ENCODE results near the gene DBP.
"Not testable (repeated sequence)": the region's sequence is repeated elsewhere in the genome, so short reads cannot be mapped to it uniquely, and the experiment has no call there.

The DBP gene

DNA sequence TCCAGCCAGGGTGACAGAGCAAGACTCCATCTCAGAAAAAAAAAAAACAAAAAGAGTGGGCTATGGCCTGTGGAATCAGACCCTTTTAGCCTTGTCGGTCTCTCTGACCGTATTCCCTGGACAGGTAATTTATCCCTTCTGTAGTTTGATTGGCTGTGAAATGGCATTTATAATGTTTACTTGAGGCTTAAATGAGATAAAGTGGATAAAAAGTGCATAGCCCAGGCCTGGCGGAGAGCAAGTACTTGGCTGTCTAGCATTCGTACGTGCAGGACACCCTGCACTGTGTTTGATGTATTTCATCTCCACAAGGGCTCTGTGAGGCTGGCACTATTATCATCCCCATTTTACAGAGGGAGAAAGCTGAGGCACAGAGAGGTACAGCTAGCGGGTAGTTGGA, 28.6 kb upstream of the DBP start:
- DNase-seq (ENCODE audit: low spot score), result no peak

GRCh38 chr19:48664476-48664875, 27.3 kb upstream of the DBP start:
- DNase-seq (ENCODE audit: low spot score), result no peak

DNA sequence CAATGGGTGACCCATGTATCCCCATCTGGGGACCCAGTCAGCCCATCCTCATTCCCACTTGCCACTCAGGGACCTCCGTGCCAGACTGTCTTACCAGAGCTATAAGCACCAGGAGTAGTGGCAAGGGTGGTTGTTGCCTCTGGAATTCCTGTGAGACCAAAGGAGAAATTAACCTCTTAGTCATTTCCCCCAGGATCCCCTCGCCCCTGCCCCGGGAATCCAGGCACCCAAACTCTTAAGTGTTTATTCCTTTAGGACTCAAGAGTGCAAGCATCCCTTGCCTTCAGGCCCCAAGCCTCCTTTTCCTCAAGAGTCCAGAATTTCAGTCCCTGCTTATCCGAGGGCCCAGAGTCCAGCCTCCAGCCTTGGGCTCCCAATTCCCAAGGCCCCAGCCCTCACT, 26.5 kb upstream of the DBP start:
- no peak for DNase-seq (ENCODE audit: low spot score)

GRCh38 chr19:48661711-48662090, 24.5 kb upstream of the DBP start:
- no peak for DNase-seq (ENCODE audit: low spot score)

GRCh38 chr19:48660852-48661710, 23.9 kb upstream of the DBP start:
- peak; percentile 84 for DNase-seq (ENCODE audit: low spot score)

DNA sequence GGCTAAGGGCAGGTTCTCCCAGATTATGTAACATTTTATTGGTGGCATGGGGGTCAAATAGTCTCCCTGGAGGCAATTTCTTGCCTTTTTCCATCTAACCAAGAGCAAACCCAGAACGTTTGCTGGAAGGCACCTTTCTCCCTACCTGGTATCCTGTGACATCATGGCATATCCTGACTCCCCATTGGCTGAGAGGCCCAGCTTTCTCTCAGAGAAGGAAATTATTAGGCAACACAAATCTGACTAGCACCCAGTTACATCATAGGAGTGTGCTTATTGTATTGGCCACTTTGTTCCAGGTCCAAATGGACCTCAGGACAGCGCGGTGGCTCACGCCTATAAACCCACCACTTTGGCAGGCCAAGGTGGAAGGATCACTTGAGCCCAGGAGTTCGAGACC, 22.6 kb upstream of the DBP start:
- no peak for DNase-seq (ENCODE audit: low spot score)

DNA sequence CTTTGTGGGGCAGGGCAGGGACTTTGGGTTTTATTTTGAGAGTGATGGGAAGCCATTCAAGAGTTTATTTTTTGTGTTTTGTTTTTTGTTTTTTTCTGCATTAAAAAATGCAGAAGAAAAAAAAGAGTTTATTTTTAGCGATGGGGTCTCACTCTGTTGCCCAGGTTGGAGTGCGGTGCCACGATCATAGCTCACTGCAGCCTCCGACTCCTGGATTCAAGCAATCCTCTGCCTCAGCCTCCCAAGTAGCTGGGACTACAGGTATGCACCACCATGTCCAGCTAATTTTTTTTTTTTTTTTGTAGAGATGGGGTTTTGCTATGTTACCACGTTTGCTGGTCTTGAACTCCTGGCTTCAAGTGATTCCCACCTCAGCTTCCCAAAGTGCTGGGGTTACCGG, 21.3 kb upstream of the DBP start:
- DNase-seq (ENCODE audit: low spot score), result no peak

GRCh38 chr19:48657828-48658227, 20.6 kb upstream of the DBP start:
- DNase-seq (ENCODE audit: low spot score), result not testable (repeated sequence)

DNA sequence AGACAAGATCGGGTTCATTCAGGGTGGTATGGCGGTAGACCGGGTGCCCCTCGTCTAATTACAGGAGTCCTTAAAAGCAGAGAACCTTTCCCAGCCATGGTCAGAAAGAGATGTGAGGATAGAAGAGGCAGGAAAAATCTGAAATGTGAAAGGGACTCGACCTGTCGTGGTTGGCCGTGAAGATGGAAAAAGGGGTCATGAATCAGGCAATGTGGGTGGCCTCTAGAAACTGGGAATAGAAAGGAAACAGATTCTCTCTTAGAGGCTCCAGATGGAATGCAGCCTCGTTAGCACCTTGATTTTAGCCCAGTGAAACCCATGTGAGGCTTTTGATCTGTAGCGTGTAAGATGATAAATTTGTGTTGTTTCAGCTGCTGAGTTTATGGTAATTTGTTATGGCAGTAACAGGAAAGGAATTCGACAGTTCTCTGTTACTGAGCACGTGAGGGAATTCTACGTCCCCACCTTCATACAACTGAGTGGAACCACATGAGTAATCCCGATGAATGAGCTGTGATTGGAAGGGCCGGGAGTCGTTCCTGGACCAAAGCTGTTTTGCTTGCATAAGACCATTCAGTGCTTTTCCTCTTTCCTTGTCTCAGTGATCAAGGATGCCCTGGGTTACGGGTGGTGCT, 19.8 kb upstream of the DBP start:
- DNase-seq (ENCODE audit: low spot score), result no peak

GRCh38 chr19:48654299-48655059, 17.3 kb upstream of the DBP start:
- no peak for DNase-seq (ENCODE audit: low spot score)

DNA sequence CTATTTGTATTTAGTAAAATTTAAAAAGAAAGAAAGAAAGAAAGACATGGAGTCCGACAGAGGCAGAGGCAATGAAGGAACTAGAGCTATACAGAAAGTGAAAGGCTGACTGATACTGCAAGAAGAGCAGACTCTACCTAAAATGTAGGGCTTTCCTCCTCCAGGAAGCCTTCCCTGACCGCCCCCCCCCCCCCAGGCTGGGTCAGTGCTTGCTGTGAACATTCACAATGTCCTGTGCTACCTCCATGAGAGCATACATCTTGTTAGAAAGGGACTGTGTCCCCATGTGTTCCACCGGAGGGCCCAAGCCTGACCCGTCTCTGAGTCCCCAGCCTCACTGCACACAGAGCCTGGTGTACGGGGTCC, 14.5 kb upstream of the DBP start:
- no peak for DNase-seq (ENCODE audit: low spot score)

DNA sequence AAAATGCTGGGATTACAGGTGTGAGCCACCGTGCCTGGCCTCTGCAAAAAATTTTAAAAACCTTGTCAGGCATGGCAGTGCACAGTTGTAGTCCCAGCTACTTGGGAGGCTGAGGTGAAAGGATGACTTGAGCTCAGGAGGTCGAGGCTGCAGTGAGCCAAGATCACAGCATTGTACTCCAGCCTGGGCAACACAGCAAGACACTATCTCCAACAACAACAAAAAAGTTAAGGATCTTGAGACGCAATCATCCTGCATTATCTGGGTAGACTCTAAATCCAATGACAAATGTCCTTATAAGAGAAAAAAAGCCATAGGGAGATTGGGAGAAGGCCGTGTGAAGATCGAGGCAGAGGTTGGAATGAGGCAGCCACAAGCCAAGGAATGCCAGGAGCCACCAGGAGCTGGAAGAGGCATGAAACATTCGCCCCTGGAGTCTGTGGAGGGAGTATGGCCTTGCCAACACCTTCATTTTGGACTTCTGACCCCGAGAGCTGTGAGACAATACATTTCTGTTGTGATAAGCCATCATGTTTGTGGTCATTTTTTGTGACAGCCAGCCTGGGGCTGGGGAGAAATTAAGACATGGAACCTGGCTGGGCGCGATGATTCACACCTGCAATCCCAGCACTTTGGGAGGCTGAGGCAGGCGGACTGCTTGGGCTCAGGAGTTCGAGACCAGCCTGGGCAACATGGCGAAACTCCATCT, 13.9 kb upstream of the DBP start:
- DNase-seq (ENCODE audit: low spot score), result no peak

GRCh38 chr19:48648134-48648533, 11.0 kb upstream of the DBP start:
- no peak for DNase-seq (ENCODE audit: low spot score)

DNA sequence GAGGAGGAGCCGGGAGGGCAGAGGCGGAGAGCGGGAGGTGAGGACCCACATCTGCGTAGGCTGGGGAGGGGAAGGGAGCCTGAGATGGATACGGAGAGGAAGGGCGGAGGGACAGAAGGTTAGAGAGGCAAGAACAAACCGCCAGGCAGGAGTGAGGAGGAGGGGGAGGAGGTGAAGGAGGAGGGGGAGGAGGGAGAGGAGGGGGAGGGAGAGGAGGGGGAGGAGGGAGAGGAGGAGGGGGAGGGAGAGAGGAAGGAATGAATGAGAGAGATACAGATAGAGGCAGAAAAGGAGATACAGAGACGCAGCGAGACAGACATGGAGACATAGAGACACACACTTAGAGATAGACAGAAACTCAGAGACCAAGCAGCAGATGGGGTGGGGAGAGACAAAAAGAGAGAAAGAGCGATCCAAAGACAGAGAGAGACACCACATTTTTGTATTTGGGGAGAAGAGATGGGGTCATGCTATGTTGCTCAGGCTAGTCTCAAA, 9.6 kb upstream of the DBP start:
- no peak for DNase-seq (ENCODE audit: low spot score)

DNA sequence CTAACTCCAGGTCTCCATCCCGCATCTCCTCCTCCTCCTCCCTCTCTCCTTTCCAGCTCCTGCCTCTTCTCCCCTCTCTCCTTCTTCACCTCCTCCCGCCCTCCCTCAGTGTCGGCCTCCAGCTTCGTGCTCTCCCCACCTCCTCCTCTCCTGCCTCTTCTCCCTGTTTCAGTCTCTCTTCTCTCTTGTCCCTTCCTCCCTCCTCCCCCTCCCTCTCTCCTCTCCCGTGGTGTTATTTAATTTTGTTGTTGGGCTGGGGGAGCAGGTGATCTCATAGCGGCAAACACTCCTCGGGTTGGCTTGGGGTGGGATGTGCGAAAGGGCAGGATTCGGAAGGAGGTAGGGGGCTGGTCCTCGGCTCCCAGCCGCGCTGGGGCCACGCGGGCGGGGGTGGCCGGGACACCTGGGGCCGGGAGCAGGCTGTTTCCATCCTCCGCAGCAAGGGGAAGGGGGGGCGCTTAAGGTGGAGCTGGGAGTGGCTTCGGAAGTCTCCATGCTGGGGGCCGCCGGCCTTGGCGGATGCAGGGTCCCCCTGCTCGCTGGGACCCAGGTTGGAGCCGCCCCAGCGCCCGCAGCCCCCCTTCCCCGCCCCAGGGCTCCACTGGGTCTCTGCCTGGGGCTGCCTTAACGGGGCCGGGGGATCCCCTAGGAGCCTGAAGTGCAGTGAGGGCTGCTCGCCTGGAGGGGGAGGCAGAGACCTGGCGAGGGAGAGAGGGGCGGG, 9.0 kb upstream of the DBP start, which contains the start of gene CA11:
Gene CA11 (minus strand): TSS at position 187 of the 721 bp plus-strand sequence. CDS start 555 bp downstream, outside the sequence.
- DNase-seq (ENCODE audit: low spot score), result peak; percentile 76

GRCh38 chr19:48645620-48646000, 8.4 kb upstream of the DBP start:
- DNase-seq (ENCODE audit: low spot score), result no peak

DNA sequence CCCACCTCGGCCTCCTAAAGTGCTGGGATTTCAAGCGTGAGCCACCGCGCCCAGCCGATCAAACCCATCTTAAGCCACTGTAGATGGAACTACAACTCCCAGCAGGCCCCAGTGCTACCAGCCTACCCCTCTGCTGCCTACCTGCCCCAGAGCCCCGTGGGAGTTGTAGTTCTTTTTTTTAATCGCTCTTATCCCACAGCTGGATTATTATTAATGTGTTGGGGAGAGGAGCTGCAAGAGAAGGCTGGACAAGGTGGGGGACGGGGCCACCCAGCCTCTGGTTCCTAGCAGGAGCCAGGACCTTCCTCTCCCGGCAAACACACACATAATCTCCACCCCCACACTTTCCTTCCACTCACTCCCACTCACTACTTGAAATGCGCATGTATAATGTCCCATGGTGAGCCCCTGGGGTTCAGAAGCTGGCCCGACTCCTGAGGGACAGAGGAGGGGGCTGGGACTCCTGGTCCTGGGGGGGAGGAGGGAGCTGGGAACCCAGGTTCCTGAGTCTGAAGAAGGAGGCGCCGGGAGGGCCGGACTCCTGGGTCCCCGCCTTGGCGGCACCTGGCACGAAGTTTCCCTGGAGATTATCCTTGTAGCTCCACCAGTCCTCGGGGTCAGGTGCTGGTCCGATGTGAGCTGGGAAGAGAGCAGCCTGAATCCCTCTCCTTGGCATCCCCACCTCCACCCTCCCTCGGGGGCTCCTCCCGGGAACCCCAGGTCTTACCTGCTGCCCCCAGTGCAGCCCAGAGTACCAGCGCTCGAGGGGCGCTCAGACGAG, 7.8 kb upstream of the DBP start:
- peak; percentile 76 for DNase-seq (ENCODE audit: low spot score)

DNA sequence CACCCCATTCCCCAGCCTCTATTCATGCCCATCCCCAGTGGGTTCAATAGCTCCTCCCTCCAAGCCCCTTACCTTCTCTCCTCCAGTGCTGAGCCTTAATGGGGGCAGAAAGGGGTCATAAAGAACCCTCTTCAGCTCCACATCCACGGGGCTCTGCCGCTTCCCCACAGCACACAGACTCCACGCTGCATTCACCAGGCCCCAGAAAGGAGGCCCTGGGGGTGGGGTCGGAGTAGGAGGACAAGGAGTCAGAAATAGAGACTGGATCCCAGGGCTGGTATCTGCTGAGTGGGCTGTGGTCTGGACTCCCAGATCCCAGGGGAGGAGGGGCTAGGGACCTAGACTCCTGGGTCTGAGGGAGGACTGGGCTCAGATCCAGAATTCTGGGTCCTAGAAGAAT, 7.2 kb upstream of the DBP start:
- DNase-seq (ENCODE audit: low spot score), result no peak

- no peak for DNase-seq (ENCODE audit: low spot score)
These were observed 5.7 kb upstream of the DBP start for GRCh38 chr19:48642862-48643261.

DNA sequence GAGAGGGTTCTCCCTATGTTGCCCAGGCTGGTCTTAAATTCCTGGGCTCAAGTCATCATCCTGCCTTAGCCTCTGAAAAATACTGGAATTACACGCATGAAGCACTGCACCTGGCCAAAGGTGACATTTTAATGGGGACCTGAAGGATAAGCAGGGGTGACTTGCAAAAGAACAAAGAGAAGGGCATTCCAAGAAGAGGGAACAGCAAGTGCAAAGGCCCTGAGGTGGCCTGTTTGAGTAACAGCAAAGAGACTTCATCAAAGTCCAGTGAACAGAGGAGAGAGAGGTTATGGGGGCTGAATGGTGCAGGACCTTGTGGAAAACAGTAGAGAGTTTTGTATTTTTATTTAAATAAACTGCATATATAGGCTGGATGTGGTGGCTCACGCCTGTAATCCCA, 4.7 kb upstream of the DBP start:
- DNase-seq (ENCODE audit: low spot score), result no peak

All from kidney capillary endothelial cell (primary cell).